Cardiac muscle cell (in vitro differentiated cells and primary cell): ENCODE measurements around the gene FAXDC2. TPM values are rescaled to one million over a fixed set of nuclear protein-coding genes. Genes with fewer than 3 reads are reported as not detected.

ENCODE experiments used
- DNase-seq, 2 donors: peaks; one replicate each; pipeline versions ENCODE4 v3.0.0 to v3.0.0-alpha.2; 2010 to 2017; ENCODE audit warnings: low read depth in 1 of 2, low spot score in 1 of 2
- H3K27ac ChIP-seq: fragments of 200-600 bp; sonication (generic); 2 replicates; pipeline ENCODE4 v1.5.1; 2016
- H3K27me3 ChIP-seq: fragments of 200-600 bp; sonication (generic); 2 replicates; pipeline ENCODE4 v1.6.0; 2016; ENCODE audit warnings: control low read depth
- H3K36me3 ChIP-seq: fragments of 200-600 bp; sonication (generic); 2 replicates; pipeline ENCODE4 v1.5.1; 2016; ENCODE audit warnings: control low read depth
- H3K4me1 ChIP-seq: fragments of 200-600 bp; sonication (generic); 2 replicates; pipeline ENCODE4 v1.8.1; 2017; ENCODE audit warnings: low read depth, mild to moderate bottlenecking, mixed run types
- H3K4me3 ChIP-seq: fragments of 200-600 bp; sonication (generic); 2 replicates; pipeline ENCODE4 v1.5.1; 2016; ENCODE audit warnings: mild to moderate bottlenecking
- H3K9me3 ChIP-seq: fragments of 200-600 bp; sonication (generic); 2 replicates; pipeline ENCODE4 v1.5.1; 2017; ENCODE audit warnings: low read depth, mild to moderate bottlenecking, control low read depth
- CTCF ChIP-seq: IDR thresholded peaks from 2 replicates; pipeline ENCODE4 v1.5.1; 2012; ENCODE audit warnings: low read depth, mild to moderate bottlenecking, low read length
- polyA plus RNA-seq: library from polyadenylated mRNA; unstranded; fragments of >200 nt; fragmentation: Nextera tagmentation; extraction: Ambion mirVana; gene quantifications from 2 replicates; pipeline ENCODE4 v1.2.1, GENCODE V29; 2016
- total RNA-seq: library from RNA; depleted of rRNA; stranded (reverse); fragments of >200 nt; gene quantifications from 2 replicates; pipeline ENCODE4 v1.2.3, GENCODE V29; 2016

FAXDC2 gene
- total and polyA plus RNA-seq, 2 experiments from 2014 or later: 25.1 to 39.4 TPM

DNA sequence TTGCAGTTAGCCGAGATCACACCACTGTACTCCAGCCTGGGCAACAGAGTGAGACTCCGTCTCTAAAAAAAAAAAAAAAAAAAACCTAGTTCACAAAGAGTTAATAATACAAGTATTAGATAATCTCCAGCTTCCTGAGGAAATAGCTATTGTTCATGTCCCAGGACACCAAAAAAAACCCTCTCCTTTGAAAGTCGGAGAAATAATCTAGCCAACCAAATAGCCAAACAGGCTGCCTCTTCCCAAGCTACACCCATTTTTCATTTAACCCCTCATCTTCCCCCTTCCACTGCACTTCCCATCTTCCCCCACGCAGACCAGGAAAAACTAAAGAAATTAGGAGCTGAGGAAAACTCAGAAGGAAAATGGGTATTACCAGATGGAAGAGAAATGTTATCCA, 31.6 kb upstream of the FAXDC2 start:
- Histone ChIP-seq H3K4me1 (no peaks in the 10 kb centered on the region), H3K27me3 (no peaks in the 10 kb centered on the region), H3K4me3 (no peak overlapping the region), H3K9me3 (peaks cover 3% of the 10 kb centered on the region), H3K36me3 (peaks cover 8% of the 10 kb centered on the region), H3K27ac (no peak overlapping the region)
- no peak for TF ChIP-seq CTCF
- peak in 1 of 2 donors; percentile 37 for DNase-seq

GRCh38 chr5:154878642-154879335, 28.4 kb upstream of the FAXDC2 start:
- Histone ChIP-seq H3K27ac (no peak overlapping the region), H3K4me3 (no peak overlapping the region), H3K27me3 (no peaks in the 10 kb centered on the region), H3K4me1 (no peaks in the 10 kb centered on the region), H3K36me3 (peaks cover 20% of the 10 kb centered on the region), H3K9me3 (no peaks in the 10 kb centered on the region)
- DNase-seq: no peak
- no peak for TF ChIP-seq CTCF

DNA sequence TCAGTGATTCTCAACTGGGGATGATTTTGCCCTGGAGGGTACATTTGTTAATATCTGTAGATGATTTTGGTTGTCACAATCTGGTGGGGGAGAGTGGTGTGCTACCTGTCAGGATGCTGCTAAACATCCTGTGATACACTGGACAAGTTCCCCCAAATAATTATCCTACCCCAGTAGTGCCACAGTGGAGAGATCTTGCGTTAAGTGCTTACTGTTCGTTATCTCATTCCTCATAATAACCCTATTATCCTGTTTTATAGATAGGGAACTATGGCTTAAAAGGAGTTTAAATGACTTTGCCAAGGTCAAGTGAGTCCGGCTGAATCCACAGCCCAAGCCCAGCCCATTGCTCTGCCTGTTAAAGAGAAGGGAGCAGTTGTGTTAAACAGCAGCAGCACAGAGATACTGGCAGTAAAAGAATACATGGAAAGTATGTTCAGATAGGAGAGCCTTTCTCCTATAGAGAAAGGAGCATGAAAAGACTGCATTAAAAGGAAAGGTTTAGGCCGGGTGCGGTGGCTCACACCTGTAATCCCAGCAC, 23.5 kb upstream of the FAXDC2 start:
- Histone ChIP-seq H3K27ac (no peak overlapping the region), H3K9me3 (no peaks in the 10 kb centered on the region), H3K4me1 (no peaks in the 10 kb centered on the region), H3K36me3 (peaks cover 47% of the 10 kb centered on the region), H3K27me3 (no peaks in the 10 kb centered on the region), H3K4me3 (no peak overlapping the region)
- no peak for TF ChIP-seq CTCF
- no peak for DNase-seq

DNA sequence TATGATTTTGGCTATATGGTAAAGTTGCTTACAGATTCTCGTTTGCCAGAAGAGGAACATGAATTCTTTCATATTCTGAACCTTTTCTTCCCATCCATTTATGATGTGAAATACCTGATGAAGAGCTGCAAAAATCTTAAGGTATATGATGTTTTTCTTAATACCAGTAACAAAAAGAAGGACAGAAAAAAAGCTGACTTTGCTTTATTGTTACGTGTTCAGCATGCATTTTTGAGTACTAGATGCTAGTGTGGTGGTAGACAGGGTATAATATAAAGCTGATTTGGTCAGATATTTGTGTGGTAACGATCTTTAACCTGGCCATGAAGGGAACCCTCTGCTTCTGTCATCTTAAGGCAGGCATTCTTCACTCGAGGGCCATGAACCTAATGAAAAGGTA, 21.3 kb upstream of the FAXDC2 start:
- H3K36me3 ChIP-seq: peaks cover 50% of the 10 kb centered on the region
- no peaks in the 10 kb centered on the region for H3K27me3 ChIP-seq
- no peak overlapping the region for H3K27ac ChIP-seq
- no peak overlapping the region for H3K4me3 ChIP-seq
- TF ChIP-seq CTCF: no peak
- no peaks in the 10 kb centered on the region for H3K9me3 ChIP-seq
- H3K4me1 ChIP-seq: no peaks in the 10 kb centered on the region
- DNase-seq: no peak

GRCh38 chr5:154868702-154869101, 18.3 kb upstream of the FAXDC2 start:
- Histone ChIP-seq H3K9me3 (no peaks in the 10 kb centered on the region), H3K27ac (peak overlapping the region; percentile 25), H3K36me3 (peaks cover 39% of the 10 kb centered on the region), H3K27me3 (no peaks in the 10 kb centered on the region), H3K4me1 (no peaks in the 10 kb centered on the region), H3K4me3 (no peak overlapping the region)
- DNase-seq: peak; percentile 20 to 26
- peak; percentile 7 for TF ChIP-seq CTCF
